ENCODE measurements around the gene AUH. TPM values are rescaled to one million over a fixed set of nuclear protein-coding genes. Genes with fewer than 3 reads are reported as not detected.
A peak's percentile ranks its signal among the peaks of the same experiment; 100 is the strongest.
"Not testable (repeated sequence)": the region's sequence is repeated elsewhere in the genome, so short reads cannot be mapped to it uniquely, and the experiment has no call there.

AUH gene
- polyA plus RNA-seq, 10 donors: 11.2 to 16.8 (median 15.6) TPM

DNA sequence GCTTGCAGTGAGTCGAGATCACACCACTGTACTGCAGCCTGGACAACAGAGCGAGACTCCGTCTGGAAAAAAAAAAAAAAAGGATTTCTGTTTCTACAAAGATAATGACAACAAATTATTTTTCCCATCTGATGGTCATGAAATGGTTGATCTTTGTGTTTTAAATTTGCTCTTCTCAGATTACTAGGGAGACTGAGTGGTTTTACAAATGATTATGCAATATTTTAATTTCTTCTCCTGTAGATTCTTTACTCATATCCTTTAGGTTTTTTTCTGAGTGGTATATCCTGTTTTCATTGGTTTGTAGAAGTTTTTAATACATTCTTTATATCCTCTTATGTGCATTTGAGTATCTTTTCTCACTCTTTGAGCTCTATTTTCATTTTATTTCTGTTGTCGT lies 20.6 kb upstream of the AUH start:
- no peak for DNase-seq

DNA sequence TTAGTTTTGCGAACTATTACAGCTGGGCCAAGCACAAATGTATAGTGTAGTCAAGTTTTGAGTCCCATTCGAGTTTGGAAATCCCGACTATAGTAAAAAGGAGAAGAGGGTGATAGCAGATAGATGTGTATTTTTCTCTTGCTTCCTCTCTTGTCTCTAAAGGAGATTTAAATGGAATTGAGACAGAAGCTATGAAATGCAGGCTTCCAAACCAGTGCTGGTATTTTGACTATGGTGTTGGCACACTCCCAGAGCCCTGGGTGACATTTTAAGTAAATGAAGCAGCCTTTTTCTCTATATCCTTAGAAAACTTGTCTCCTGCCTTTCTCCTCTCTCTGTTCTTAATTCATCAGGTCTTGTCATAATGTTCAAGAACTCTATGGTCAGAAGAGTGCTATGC lies 17.7 kb upstream of the AUH start:
- no peak for DNase-seq

DNA sequence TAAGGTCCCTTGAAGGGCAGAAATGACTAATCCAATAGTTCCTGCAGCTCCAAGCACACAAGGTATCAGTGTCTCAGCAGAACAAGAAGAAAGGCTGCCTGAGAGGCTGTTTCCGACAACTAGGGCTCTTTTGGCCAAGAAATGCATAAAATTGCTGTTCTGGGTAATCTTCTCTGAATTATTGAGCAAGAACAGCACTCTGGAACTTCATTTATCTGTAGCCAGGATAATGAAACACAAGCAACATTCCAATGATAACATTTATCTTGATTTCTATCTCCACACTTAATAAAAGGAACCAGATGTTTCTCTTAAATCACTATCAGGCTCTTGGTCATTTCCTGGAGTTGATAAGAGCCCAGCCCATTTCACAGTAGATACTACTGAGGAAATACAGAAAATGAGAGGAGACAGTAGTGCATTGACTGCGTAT lies 17.0 kb upstream of the AUH start:
- peak in 1 of 3 donors; percentile 25 for DNase-seq

DNA sequence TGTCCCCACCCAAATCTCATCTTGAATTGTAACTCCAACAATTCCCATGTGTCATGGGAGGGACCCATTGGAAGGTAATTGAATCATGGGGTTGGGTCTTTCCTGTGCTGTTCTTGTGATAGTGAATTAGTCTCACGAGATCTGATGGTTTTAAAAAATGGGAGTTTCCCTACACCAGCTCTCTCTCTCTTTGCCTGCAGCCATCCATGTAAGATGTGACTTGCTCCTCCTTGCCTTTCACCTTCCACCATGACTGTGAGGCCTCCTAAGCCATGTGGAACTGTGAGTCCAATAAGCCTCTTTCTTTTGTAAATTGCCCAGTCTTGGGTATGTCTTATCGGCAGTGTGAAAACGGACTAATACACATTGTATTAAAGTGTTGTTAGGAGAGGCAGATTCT lies 16.3 kb upstream of the AUH start:
- not testable (repeated sequence) for DNase-seq

DNA sequence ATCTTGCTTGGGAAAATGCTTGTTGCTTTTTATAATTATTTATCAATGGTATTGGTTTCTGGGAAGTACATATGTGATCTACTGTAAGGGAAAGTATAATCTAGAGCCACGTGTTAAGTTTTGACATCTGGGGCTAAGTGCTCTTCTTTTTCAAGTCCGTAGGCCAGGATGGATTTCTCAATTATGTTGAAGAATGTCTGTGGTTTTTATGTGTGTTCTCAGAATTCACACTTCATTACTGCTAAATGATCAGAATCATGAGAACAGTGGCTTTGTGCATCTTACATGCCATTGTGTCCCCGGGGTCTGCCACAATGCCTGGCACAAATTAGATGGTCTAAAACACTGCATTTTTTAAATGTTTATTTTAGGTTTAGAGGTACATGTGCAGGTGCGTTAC lies 14.5 kb upstream of the AUH start:
- DNase-seq: peak in 1 of 3 donors; percentile 16

DNA sequence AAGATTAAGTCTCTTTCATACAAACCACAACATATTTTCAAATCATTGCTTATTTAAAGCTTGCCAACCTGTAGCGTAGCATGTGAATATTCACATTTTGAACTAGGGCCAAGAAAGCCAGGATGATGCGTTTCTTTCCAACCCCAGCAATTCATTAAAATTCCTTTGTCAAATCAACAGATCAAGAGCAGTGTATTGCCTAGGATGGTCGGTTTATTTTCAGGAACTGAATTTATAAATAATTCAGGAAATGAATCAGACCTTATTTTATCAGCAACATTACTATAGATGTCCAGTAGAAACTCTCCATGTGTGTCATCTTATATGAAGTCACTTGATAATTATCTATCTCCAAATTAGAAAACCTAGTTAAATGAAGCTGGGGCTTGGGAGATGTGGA lies 13.2 kb upstream of the AUH start:
- peak in 1 of 3 donors; percentile 86 for DNase-seq

DNA sequence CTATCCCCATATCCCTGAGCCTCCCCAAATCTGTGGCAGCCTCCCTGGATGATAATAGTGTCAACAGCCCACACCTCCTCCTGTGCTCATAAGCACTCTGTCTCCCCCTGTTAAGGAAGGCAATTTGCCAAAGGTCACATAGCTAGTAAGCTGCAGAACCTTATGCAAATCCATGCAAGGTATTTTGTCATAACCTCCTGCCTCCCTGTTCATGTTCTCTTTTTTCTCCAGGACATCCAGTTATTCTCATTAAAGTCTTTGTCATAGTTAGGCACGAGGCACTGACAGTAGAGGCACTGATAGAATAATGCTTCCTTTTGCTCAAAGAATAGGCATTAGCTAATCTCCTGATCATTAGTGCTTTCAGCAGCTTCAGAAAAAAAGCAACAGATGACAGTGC lies 10.2 kb upstream of the AUH start:
- DNase-seq: no peak

DNA sequence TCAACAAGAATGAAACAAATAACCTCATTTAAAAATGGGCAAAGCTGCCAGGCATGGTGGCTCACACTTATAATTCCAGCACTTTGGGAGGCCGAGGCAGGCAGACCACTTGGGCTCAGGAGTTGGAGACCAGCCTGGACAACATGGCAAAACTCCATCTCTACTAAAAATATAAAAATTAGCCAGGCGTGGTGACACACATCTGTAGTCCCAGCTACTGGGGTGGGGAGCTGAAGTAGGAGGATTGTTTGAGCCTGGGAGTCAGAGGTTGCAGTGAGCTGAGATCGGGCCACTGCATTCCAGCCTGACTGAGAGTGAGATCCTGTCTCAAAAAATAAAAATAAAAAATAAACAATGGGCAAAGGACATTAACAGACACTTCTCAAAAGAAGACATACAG lies 8.3 kb upstream of the AUH start:
- DNase-seq: not testable (repeated sequence)

DNA sequence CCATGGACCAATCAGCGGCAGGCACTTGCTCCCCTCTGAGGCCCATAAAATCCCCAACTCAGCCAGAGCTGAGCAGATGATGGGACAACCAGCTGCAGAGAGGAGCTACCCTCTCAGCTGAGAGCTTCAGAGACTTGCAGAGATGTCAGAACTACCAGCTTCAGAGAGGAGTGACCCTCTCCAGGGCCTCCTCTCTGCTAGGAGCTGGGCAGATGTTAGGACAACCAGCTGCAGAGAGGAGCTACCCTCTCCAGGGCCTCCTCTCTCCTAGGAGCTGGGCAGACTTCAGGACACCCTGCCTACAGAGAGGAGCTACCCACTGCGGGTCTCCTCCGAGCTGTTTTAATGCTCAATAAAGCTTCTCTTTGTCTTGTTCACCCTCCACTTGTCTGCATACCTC lies 3.0 kb upstream of the AUH start:
- no peak for DNase-seq

DNA sequence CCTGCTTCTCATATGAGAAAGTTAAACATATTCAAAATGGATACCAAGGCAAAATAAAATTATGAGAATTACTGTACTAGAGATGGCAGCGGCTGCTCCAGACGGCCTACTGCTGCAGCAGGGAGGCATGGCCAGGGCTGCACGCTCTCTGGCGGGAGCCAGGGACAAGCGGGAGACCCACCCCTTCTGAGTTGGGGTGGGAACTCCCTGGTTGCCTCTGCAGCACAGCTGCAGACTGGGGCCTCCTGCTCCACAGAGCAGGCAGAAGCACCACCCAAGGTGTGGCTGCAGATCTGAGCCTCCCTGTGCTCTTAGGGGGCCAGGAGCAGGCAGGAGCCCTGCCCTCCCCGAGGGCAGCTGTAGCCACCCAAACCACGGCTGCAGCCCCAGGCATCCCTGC lies 2.3 kb upstream of the AUH start:
- DNase-seq: no peak

DNA sequence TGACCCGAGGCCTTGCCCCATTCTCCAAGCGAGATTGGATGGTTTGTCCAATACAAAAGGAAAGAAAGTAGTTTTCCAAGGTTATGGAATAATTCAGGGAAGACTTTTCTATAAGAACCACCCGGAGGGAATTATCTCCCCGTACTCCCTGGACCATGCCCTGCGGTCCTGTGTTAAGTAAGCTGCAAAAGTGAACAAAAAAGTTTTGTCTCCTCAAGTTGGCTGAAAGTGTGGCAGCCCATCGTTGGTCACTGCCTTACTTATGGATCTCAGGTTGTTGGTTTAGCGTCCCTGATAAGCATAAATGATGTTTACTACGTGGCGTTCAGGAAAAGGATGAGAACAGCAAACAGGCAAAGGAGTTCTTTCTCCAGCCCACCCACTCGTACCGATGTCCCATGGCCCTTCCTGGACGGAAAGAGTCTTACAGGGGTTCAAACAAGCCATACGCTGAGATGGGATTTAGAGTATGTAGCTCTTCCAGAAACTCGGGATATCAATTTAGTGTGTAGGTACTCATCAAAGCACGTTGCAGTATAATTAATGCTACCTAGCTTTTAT lies 413 bp upstream of the AUH start:
- no peak for DNase-seq

DNA sequence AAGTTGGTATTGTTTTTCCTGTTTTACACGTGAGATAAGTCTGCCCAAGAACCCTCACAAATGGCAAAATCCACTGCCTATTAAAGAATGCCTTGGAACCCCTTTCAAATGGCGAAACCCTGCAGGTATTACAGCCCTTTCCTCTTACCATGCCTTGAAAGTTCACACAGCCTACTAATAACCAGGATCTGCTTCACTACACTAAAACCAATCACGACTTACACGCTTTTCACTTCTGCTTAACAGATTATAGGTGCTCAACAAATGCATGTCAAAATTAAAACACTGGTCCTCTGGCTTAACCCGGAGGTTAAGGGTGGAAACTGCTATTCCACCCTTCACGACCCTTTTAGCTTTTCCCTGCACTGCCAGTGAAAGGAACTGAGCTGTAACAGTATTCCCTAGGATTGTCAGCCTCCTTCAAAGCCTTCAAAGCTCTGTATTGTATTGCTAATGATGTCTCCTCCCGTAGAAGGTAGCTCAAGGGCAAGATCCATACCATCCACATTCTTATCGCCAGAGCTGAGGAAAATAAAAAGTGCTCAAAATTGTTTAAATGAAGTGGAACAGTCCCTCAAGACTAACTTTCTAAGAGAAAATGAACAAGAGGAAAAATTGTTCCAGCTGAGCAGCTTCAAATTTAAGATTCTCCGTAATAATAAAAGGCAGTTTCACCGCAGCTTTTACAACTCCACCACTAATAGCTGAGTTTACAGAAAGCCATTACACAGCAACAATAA lies 997 bp downstream of the AUH start:
- DNase-seq: peak; percentile 2 to 32 (median 7)

DNA sequence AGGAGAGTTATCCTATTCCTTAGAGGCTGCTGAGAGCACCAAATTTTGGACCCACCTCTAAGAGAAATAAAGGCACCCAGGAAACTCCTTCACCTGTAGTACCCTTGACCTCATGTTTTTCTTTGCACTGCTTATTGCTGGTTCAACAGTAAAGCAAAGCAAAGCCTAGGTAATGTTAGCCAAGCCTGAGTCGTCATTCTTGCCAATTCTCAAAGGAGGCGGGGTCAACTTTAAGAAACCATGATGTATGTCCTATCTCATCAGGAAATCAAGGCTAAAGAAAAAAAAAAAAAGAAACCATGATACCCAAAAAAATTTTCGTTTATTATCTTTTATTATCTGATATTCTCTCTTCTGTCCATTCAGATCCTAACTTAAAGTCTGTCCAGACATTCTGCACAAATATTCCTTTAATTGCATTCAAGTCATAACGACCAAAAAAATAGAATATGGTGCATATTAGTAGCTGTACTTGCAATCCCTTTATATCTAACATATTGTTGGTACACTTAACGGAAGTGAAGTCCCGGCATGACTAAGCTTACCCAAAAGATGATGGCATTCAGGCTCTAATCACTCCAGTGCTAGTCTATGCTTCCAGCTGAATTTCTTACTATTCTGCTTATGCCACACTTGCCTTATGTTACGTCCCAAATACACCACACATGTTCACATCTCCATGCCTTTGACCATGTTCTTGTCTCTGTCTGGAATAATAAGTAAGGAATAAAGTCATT lies 1.8 kb downstream of the AUH start:
- no peak for DNase-seq

DNA sequence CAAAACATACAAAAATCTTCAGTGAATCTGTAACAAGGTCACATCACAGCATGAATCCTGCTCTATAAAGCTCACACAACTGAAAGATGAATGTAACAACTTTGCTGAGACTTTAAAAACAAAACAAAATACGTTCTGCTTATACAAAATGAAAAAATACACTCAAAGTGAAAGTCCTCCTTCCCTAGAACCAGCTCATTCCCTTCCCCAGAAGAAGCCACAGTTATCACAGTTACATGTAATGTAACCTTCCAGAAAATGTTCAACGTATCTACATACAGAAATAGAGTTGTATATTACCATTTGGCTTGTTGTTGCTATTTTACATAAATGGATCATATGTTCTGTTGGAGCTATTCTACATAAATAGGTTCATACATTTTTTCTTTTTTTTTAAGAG lies 2.6 kb downstream of the AUH start:
- DNase-seq: no peak

DNA sequence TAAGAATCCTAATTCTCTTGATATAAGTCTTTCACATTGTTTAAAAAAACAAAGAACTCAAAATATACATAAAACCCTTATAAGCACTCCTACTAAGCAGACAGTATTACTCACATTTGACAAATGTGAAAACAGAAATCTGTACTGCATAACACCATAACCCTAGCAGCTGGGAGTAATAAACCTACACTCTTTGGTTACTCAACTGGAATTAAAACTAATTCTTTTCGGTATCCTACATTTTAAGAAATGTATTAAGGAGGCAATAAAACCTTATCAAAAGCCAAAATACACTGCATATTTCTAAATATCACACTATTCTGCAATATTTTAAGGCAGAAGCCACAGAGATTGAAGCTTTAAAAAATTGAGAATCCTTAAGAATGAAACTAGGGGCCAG lies 6.8 kb downstream of the AUH start:
- DNase-seq: no peak

DNA sequence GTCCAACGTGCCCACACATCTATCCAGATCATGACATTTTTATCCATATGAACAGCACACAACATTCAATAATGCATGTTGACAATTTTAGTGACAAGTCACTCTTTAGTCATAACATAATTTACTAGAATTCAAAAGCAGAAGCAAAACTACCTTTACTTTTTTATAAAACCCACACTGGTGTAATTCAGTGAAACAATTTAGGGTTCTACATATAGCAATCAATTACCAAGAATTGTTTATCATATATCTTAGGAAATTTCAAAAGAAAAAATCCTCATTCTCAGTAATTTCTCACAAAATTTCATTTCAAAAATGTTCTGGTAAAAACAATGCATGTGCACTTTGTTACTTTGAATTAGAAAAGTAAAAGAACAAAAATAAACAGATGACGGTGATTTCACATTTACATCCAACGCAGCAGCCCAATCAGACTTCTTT lies 12.6 kb downstream of the AUH start:
- DNase-seq: no peak

DNA sequence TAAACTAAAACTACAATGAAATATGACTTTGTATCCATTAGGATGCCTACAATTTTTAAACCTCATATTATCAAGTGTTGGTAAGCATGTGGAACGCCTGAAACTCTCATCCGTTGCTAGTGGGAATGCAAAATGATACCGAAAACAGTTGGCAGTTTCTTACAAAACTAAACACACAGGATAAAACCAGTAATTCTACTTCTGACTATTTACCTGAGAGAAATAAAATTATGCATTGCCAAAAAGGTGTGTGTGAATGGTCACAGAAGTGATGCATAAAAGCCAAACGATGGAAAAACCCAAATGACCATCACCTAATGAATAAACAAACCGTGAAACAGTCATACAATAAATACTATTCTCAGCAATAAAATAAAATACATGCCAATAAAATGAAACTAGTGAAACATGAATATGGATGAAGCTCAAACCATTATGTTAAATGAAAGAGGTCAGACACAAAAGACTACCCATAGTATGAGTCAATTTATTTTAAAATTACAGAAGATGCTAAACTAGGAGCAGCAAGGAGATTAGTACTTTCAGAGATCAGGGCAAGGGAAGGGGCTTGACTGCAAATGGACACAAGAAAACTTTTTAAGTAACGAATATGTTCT lies 13.4 kb downstream of the AUH start:
- DNase-seq: no peak

DNA sequence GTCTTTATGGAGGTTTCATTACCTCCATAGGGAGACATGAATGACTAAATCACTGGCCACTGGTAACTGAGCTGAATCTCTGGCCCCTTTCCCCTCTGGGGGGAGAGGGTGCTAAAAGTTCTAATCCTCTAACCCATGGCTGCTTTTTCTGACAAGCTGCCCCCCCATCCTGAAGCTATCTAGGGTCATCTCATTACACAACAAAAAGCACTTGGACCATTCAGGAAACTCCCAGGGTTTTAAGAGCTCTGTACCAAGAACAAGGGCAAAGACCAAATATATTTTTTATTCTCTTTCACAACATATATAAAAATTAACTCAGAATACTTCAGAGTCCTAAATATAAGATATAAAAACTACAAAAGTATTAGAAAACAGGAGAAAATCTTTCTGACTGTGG lies 14.3 kb downstream of the AUH start:
- no peak for DNase-seq

DNA sequence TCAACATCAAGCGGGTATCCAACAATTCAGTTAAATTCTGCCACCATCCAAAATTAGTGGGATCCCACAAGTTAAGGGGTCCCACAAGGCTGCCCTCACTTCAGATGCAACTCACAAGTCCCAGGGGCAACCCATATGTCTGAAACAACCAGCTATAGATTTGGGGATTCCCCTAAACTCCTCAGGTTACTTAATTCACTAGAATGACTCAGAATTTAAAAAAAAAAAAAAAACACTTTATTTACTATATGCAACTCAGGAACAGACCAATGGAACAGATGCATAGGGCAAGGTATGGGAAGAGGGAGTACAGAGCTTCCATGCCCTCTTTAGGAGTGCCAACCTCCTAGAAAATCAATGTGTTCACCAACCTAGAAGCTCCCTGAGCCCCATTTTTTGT lies 15.1 kb downstream of the AUH start:
- no peak for DNase-seq

DNA sequence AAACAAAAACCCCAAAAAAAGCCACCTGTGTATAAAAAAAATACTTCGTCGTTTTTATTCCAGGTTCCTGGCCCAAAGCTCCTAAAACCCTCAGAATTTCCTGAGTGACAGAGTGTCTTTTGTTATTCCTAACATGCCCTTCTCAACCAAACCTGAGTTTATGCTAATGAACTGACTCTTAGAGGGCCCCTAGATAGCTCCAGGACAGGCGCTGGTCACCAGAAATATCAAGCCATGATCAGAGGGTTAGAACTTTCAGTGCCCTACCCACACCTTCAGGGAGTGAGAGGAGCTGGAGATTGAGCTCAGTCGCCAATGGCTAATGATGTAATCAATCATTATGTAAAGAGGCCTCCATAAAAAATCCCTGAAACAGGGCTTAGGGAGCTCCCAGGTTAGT lies 15.7 kb downstream of the AUH start:
- no peak for DNase-seq

DNA sequence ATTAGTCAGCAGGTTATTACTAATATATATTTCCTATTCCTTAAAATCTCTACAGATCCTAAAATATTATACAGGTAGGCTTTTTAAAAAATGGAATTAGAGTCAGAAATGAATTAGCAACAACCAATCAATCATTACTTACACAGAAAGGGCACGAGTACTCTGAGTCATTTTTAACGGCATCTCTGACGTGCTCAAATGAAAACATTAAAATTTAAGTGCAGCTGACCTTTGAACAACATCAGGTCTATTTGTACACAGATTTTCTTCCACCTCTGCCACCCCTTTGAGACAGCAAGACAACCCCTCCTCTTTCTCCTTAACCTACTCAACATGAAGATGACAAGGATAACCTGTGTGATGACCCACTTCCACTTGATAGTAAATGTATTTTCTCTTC lies 19.1 kb downstream of the AUH start:
- no peak for DNase-seq

DNA sequence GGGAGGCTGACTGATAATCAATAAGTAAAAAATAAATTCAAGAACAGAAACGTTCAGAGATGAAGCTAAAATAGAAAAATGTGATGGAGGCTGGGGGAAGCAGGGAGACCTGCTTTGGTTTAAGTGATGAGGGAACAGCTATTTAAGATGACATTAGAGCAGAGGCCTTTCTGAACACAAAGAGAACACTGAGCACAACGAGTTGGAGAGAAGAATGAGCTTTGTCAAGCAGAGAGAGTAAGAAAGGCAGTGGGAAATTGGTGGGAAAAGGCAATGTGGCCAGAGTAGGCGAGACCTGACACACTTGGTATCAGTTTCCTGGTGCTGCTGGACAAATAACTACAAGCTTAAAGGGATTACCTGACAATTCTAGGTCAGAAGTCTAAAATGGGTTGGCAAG lies 20.0 kb downstream of the AUH start:
- no peak for DNase-seq

DNA sequence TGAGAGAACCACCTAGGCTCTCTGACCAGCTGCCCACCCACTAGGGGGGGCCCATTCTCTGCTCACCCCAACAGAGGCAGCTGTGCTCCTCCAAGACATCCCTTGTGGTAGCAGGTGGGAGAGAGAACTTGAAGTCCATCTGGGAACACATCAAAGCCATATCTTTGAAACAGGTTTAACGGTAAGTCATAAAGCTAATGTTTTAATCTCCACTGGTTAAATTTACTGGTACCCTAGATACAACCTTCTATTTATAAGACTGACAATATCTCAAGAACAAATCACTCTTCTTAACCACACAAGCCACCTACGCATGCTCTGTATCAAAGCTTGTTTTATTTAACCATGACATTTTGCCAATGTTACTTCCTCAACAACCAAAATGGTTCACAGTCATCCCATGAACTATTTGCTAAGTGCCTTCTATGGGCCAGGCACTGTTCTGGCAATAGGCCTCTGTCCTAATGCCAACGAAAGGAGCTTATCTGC lies 20.4 kb downstream of the AUH start:
- DNase-seq: no peak
